Measurements from ENCODE around the gene PCNX2.

The PCNX2 gene

GRCh38 chr1:233079574-233079973 is 216.0 kb downstream of the PCNX2 start:
- no peak overlapping the region for H3K9ac ChIP-seq (ENCODE audit: low read length)
- H3K27ac ChIP-seq (ENCODE audit: low read depth, low read length): no peak overlapping the region
- no peaks in the 10 kb centered on the region for H3K9me2 ChIP-seq (replicated peaks; ENCODE audit: insufficient read depth, low read length)
- no peak overlapping the region for H3K4me2 ChIP-seq (ENCODE audit: low read depth, low read length, poor library complexity, severe bottlenecking)
- no peaks in the 10 kb centered on the region for H3K9me3 ChIP-seq (ENCODE audit: insufficient read depth, low read length)
- no peaks in the 10 kb centered on the region for H3K36me3 ChIP-seq (ENCODE audit: low read length)
- no peak for TF ChIP-seq CTCF (IDR thresholded peaks at IDR 0.05; ENCODE audit: insufficient read depth, low read length, poor library complexity, severe bottlenecking)
- TF ChIP-seq EZH2phosphoT487 (conservative IDR thresholded peaks at IDR 0.05; ENCODE audit: low read length): no peak
- no peaks in the 10 kb centered on the region for H4K20me1 ChIP-seq (ENCODE audit: low read depth, low read length)
- H3F3A ChIP-seq (ENCODE audit: insufficient read depth): no peaks in the 10 kb centered on the region
- H2AFZ ChIP-seq (ENCODE audit: low read depth, low read length, severe bottlenecking): no peak overlapping the region
- no peak overlapping the region for H3K4me3 ChIP-seq (ENCODE audit: insufficient read depth, low read length, poor library complexity, severe bottlenecking)
- H3K79me2 ChIP-seq (ENCODE audit: insufficient read depth, low read length): no peaks in the 10 kb centered on the region
- no peaks in the 10 kb centered on the region for H3K27me3 ChIP-seq (ENCODE audit: low read length)

- H3K9me2 ChIP-seq (replicated peaks; ENCODE audit: insufficient read depth, low read length): no peaks in the 10 kb centered on the region
- H3K36me3 ChIP-seq (ENCODE audit: low read length): no peaks in the 10 kb centered on the region
- no peak overlapping the region for H2AFZ ChIP-seq (ENCODE audit: low read depth, low read length, severe bottlenecking)
- no peak overlapping the region for H3K4me3 ChIP-seq (ENCODE audit: insufficient read depth, low read length, poor library complexity, severe bottlenecking)
- H3F3A ChIP-seq (ENCODE audit: insufficient read depth): no peaks in the 10 kb centered on the region
- no peaks in the 10 kb centered on the region for H3K9me3 ChIP-seq (ENCODE audit: insufficient read depth, low read length)
- no peaks in the 10 kb centered on the region for H4K20me1 ChIP-seq (ENCODE audit: low read depth, low read length)
- no peak overlapping the region for H3K4me2 ChIP-seq (ENCODE audit: low read depth, low read length, poor library complexity, severe bottlenecking)
- TF ChIP-seq CTCF (IDR thresholded peaks at IDR 0.05; ENCODE audit: insufficient read depth, low read length, poor library complexity, severe bottlenecking) (no peak), EZH2phosphoT487 (conservative IDR thresholded peaks at IDR 0.05; ENCODE audit: low read length) (no peak)
- H3K79me2 ChIP-seq (ENCODE audit: insufficient read depth, low read length): no peaks in the 10 kb centered on the region
- H3K27ac ChIP-seq (ENCODE audit: low read depth, low read length): no peak overlapping the region
- H3K9ac ChIP-seq (ENCODE audit: low read length): no peak overlapping the region
- H3K27me3 ChIP-seq (ENCODE audit: low read length): no peaks in the 10 kb centered on the region
These were observed 217.1 kb downstream of the PCNX2 start for GRCh38 chr1:233078396-233078795.

GRCh38 chr1:233075915-233076295 is 219.6 kb downstream of the PCNX2 start:
- Histone ChIP-seq H3K36me3 (ENCODE audit: low read length) (no peaks in the 10 kb centered on the region), H3K4me3 (ENCODE audit: insufficient read depth, low read length, poor library complexity, severe bottlenecking) (no peak overlapping the region), H3K27ac (ENCODE audit: low read depth, low read length) (no peak overlapping the region), H3K27me3 (ENCODE audit: low read length) (no peaks in the 10 kb centered on the region), H3K4me2 (ENCODE audit: low read depth, low read length, poor library complexity, severe bottlenecking) (no peak overlapping the region), H3K9me3 (ENCODE audit: insufficient read depth, low read length) (no peaks in the 10 kb centered on the region), H3K9ac (ENCODE audit: low read length) (no peak overlapping the region), H3F3A (ENCODE audit: insufficient read depth) (no peaks in the 10 kb centered on the region), H3K79me2 (ENCODE audit: insufficient read depth, low read length) (no peaks in the 10 kb centered on the region), H2AFZ (ENCODE audit: low read depth, low read length, severe bottlenecking) (no peak overlapping the region), H4K20me1 (ENCODE audit: low read depth, low read length) (no peaks in the 10 kb centered on the region), H3K9me2 (replicated peaks; ENCODE audit: insufficient read depth, low read length) (no peaks in the 10 kb centered on the region)
- TF ChIP-seq CTCF (IDR thresholded peaks at IDR 0.05; ENCODE audit: insufficient read depth, low read length, poor library complexity, severe bottlenecking) (no peak), EZH2phosphoT487 (conservative IDR thresholded peaks at IDR 0.05; ENCODE audit: low read length) (no peak)
